WI38 (cell line): ENCODE results near the gene CHD5.

Experiments
- H3K4me3 ChIP-seq: 2 replicates; pipeline ENCODE4 v1.5.1; 2011; ENCODE audit warnings: low read depth, mild to moderate bottlenecking, control low read depth, low read length
- CTCF ChIP-seq: IDR thresholded peaks from 2 replicates; pipeline ENCODE4 v1.5.1; 2012; ENCODE audit warnings: low read depth, mild to moderate bottlenecking, control low read depth, low read length

The CHD5 gene

DNA sequence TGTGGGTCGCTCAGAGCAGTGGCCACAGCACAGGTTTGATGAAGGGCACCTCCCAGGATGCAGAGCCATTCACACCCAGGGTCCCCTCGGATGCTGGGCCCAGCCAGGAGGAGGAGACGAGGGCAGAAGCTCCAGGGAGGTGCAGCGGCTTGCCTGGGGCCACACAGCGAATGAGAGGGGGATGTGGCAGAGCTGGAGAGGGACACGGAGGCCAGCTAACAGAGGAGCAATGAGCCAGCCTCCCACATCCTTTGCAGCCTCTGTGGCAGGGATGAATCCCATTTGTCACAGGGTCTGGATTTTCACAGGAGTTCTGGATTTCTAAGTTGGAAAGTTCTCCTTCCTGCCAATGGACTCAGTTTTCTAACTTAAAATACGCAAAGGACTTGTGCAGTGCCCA is 35.9 kb downstream of the CHD5 start:
- TF ChIP-seq CTCF: no peak
- no peak overlapping the region for H3K4me3 ChIP-seq

GRCh38 chr1:6143395-6143794 is 36.7 kb downstream of the CHD5 start:
- TF ChIP-seq CTCF: no peak
- H3K4me3 ChIP-seq: no peak overlapping the region

DNA sequence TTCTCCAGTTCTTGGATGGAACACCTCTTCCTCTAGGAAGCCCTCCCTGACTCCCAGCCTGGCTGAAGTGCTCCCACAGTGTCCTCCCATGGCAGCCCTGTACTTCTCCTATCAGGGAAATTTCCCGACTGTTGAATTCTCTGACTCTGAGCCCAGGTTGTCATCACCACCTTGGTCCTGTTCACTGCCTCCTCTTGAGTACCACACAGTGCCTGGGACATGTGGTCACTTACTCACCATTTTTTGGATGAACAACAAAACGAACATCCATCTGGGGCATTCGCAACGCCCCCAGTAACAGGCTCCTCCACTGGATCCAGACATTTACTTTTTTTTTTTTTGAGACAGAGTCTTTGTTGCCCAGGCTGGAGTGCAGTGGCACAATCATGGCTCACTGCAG is 37.4 kb downstream of the CHD5 start:
- no peak for TF ChIP-seq CTCF
- H3K4me3 ChIP-seq: no peak overlapping the region

GRCh38 chr1:6142036-6142621 is 38.0 kb downstream of the CHD5 start:
- H3K4me3 ChIP-seq: no peak overlapping the region
- TF ChIP-seq CTCF: no peak

GRCh38 chr1:6141592-6141991 is 38.5 kb downstream of the CHD5 start:
- H3K4me3 ChIP-seq: no peak overlapping the region
- no peak for TF ChIP-seq CTCF

DNA sequence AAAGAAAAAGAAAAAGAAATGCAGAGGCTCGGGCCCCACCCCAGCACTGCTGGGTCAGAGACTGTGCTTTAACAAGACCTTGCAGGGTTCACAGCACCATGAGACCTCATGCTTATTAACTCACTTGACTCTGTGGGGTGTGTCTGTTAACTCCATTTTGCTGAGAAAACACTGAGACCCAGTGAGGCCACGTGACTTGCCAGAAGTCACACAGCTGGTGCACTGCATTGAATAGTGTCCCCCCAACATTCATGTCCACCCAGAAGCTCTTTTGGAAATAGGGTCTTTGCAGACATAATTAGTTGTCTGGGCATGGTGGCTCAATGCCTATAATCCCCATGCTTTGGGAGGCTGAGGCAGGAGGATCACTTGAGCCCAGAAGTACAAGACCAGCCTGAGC is 39.7 kb downstream of the CHD5 start:
- TF ChIP-seq CTCF: no peak
- no peak overlapping the region for H3K4me3 ChIP-seq

GRCh38 chr1:6137758-6138157 is 42.4 kb downstream of the CHD5 start:
- no peak overlapping the region for H3K4me3 ChIP-seq
- TF ChIP-seq CTCF: no peak
